Activated naive CD8-positive, alpha-beta T cell (primary cell): ENCODE measurements around the gene DMAC2.
A peak's percentile ranks its signal among the peaks of the same experiment; 100 is the strongest.

Experiments used
- H3K27ac Mint-ChIP-seq: one replicate; pipeline ENCODE4 v1.8.0; 2021; ENCODE audit warnings: mixed read lengths
- H3K27me3 Mint-ChIP-seq: one replicate; pipeline ENCODE4 v1.8.0; 2021; ENCODE audit warnings: mixed read lengths
- H3K36me3 Mint-ChIP-seq: one replicate; pipeline ENCODE4 v1.8.0; 2021; ENCODE audit warnings: mixed read lengths
- H3K4me1 Mint-ChIP-seq: one replicate; pipeline ENCODE4 v1.8.0; 2021; ENCODE audit warnings: low read depth, mixed read lengths
- H3K4me3 Mint-ChIP-seq: one replicate; pipeline ENCODE4 v1.8.0; 2021; ENCODE audit warnings: mild to moderate bottlenecking, mixed read lengths
- H3K9me3 Mint-ChIP-seq: one replicate; pipeline ENCODE4 v1.8.0; 2021; ENCODE audit warnings: low read depth, mixed read lengths

The DMAC2 gene

GRCh38 chr19:41431426-41432386 is 8.0 kb downstream of the DMAC2 start:
- Mint-ChIP-seq H3K9me3 (no peaks in the 10 kb centered on the region), H3K4me3 (no peak overlapping the region), H3K27ac (no peak overlapping the region)

GRCh38 chr19:41430922-41431321 is 8.8 kb downstream of the DMAC2 start:
- no peaks in the 10 kb centered on the region for H3K9me3 Mint-ChIP-seq
- no peak overlapping the region for H3K27ac Mint-ChIP-seq
- peaks cover 4% of the 10 kb centered on the region for H3K36me3 Mint-ChIP-seq
- peaks cover 24% of the 10 kb centered on the region for H3K4me1 Mint-ChIP-seq
- H3K27me3 Mint-ChIP-seq: no peaks in the 10 kb centered on the region
- H3K4me3 Mint-ChIP-seq: no peak overlapping the region

More at GRCh38 chr19:41431426-41432386, 8.0 kb downstream of the DMAC2 start:
- Mint-ChIP-seq H3K36me3 (peaks cover 4% of the 10 kb centered on the region), H3K27me3 (no peaks in the 10 kb centered on the region), H3K4me1 (peaks cover 24% of the 10 kb centered on the region)

GRCh38 chr19:41428481-41428859 is 11.2 kb downstream of the DMAC2 start:
- H3K4me1 Mint-ChIP-seq: peaks cover 24% of the 10 kb centered on the region
- peaks cover 4% of the 10 kb centered on the region for H3K36me3 Mint-ChIP-seq
- H3K4me3 Mint-ChIP-seq: peak overlapping the region; percentile 35
- H3K9me3 Mint-ChIP-seq: no peaks in the 10 kb centered on the region
- H3K27ac Mint-ChIP-seq: peak overlapping the region; percentile 58
- H3K27me3 Mint-ChIP-seq: no peaks in the 10 kb centered on the region

DNA sequence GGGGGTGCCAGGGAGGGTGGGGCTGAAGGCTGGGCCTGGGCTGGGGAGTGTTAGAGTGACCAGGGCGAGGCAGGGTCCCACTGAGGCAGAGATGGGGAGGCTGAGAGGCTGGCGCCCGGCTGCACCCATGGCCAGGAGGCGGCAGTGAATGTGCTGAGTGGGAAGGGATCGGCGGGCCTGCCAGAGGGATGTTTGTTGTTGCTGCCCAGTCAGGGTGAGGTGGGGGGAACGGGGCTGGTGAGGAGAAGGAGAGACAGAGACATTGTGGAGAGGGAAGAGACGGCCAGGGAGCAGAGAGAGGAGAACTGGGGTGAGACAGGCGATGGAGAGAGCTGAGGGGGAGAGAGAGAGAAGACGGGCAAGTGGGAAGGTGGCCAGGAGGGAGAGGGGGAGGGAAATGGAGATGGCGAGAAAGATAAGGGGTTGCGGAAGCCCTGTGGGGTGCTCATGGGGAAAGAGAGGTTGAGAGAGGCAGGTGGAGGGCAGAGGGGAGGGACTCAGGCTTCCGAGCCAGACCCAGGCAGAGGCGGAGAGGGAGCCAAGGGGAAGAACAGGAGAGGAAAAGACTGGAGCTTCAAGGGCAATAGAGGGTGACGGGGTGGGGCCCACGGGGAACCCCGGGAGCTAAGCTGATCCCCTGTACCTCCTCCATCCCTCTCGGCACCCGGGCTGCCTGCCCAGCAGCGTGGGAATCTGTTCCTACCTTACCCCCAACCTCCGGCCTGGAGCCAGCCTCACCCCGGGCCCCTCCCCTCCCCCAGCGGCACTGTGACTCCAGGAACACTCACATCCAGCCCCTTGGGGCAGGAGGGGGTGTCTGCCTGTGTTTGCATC is 11.8 kb downstream of the DMAC2 start:
- Mint-ChIP-seq H3K4me3 (peak overlapping the region; percentile 82), H3K9me3 (no peaks in the 10 kb centered on the region), H3K4me1 (peaks cover 24% of the 10 kb centered on the region), H3K36me3 (peaks cover 4% of the 10 kb centered on the region), H3K27ac (peak overlapping the region; percentile 83), H3K27me3 (no peaks in the 10 kb centered on the region)

DNA sequence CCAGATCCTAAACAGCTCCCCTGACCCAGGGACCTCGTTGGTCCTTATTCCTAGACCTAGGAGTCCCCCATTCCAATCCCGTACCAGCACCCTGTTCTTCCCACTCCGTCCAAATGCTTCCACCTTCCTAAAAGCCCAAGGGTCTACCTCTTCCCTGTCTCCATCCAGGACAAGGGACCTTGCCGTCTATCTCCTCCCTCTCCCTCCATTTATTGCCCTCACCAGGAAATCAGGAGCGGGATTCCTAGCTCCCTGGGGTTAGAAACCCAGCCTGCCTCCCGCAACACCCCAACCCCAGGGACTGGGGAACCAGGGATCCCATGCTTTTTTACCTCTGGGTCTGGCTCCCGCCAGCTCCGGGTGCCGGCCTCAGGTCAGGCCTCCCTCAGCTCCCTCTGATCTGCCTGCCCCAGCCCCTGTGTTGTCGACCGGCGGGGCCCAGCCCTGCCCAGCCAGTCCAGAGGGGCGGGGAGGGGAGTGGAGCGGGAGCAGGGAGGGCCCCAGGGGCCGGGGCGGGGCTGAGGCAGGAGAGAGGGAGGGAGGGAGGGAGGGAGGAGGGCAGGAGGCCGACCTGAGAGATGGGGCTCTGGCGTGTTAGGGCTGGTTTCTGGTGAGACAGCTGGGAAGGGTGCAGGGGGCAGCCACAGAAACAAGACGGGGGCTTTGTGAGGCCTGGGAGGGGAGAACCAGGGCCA is 12.6 kb downstream of the DMAC2 start, which contains the start of gene B3GNT8:
Gene B3GNT8 (minus strand): TSS at position 423 of the 695 bp plus-strand sequence. CDS start 596 bp downstream, outside the sequence.
- peak within 1 kb of the TSS; percentile 82 for H3K4me3 Mint-ChIP-seq
- peaks cover 24% of the 10 kb centered on the region for H3K4me1 Mint-ChIP-seq
- no peaks in the 10 kb centered on the region for H3K36me3 Mint-ChIP-seq
- peak within 1 kb of the TSS; percentile 83 for H3K27ac Mint-ChIP-seq
- no peaks in the 10 kb centered on the region for H3K27me3 Mint-ChIP-seq
- H3K9me3 Mint-ChIP-seq: no peaks in the 10 kb centered on the region

GRCh38 chr19:41426116-41426841 is 13.4 kb downstream of the DMAC2 start:
- Mint-ChIP-seq H3K27ac (peak overlapping the region; percentile 46), H3K27me3 (no peaks in the 10 kb centered on the region), H3K4me1 (peaks cover 24% of the 10 kb centered on the region), H3K9me3 (no peaks in the 10 kb centered on the region), H3K36me3 (no peaks in the 10 kb centered on the region), H3K4me3 (no peak overlapping the region)

DNA sequence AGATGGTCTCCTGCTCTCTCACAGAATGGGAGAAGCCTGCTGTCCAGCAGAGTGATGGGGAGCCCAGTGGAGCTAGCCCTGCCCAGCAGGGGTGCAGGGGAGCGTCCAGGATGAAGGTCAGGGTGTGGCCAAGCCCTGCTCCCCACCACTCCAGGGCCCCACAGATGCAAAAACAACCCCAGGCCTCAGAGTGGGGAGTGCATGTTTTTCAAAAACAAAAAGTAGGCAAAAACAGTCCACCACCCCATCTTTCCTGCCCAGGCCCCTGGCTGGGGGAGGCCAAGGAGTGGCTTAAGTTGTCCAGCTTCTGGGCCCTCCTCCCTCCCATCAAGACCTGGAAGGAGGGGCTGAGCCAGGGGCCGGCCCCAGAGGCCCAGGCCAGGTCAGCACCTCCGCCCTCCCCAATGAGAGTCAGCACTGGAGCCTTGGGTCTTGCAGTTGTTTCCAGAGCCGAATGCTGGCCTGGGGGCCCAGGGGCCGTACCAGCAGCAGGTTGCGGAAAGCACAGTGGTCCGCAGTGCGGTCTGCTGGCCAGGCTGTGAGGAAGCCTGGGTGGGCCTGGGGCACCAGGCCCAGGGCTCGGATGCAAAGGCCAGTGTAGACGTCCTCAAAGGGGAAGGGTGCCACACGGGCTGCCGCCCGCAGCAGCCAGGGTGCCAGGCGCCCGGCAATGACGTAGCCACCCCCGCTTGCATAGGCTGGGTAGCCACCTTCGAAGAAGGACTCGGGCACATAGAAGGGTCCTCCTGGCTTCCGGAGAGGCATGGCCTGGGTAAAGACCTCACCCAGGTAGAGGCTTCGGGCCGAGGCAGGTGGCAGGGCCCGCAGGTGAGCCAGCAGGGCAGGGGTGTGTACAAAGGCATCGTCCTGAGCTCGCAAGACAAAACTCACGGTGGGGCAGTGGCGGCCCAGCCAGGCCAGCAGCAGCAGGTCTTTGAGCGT is 14.3 kb downstream of the DMAC2 start:
- Mint-ChIP-seq H3K27ac (peak overlapping the region; percentile 46), H3K4me3 (no peak overlapping the region), H3K4me1 (peaks cover 21% of the 10 kb centered on the region), H3K27me3 (no peaks in the 10 kb centered on the region), H3K36me3 (no peaks in the 10 kb centered on the region), H3K9me3 (no peaks in the 10 kb centered on the region)

- H3K4me1 Mint-ChIP-seq: peaks cover 21% of the 10 kb centered on the region
- H3K27ac Mint-ChIP-seq: no peak overlapping the region
- no peaks in the 10 kb centered on the region for H3K36me3 Mint-ChIP-seq
- no peaks in the 10 kb centered on the region for H3K27me3 Mint-ChIP-seq
- no peaks in the 10 kb centered on the region for H3K9me3 Mint-ChIP-seq
- no peak overlapping the region for H3K4me3 Mint-ChIP-seq
Observed at GRCh38 chr19:41424335-41425173, 15.2 kb downstream of the DMAC2 start.

GRCh38 chr19:41422955-41423354 is 16.8 kb downstream of the DMAC2 start:
- H3K4me1 Mint-ChIP-seq: peaks cover 11% of the 10 kb centered on the region
- no peaks in the 10 kb centered on the region for H3K27me3 Mint-ChIP-seq
- no peak overlapping the region for H3K27ac Mint-ChIP-seq
- H3K36me3 Mint-ChIP-seq: no peaks in the 10 kb centered on the region
- no peak overlapping the region for H3K4me3 Mint-ChIP-seq
- no peaks in the 10 kb centered on the region for H3K9me3 Mint-ChIP-seq

DNA sequence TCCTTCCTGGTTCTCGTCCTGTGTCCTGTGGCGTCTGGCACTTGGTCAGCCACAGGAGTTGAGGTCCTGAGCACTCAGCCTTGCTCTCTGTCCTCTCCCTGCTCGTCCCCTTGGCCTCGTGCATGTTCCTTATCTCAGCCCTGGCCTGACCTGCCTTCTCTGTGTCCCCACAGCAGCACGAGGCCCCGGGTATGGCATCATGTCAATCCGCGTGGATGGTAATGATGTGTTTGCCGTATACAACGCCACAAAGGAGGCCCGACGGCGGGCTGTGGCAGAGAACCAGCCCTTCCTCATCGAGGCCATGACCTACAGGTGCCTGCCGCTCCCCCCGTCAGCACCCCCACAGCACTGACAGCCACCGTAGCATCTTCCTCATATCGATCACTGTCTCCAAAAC is 17.3 kb downstream of the DMAC2 start:
- H3K9me3 Mint-ChIP-seq: no peaks in the 10 kb centered on the region
- H3K27ac Mint-ChIP-seq: no peak overlapping the region
- no peaks in the 10 kb centered on the region for H3K36me3 Mint-ChIP-seq
- H3K4me3 Mint-ChIP-seq: no peak overlapping the region
- H3K4me1 Mint-ChIP-seq: peaks cover 6% of the 10 kb centered on the region
- no peaks in the 10 kb centered on the region for H3K27me3 Mint-ChIP-seq

GRCh38 chr19:41421973-41422372 is 17.7 kb downstream of the DMAC2 start:
- Mint-ChIP-seq H3K27me3 (no peaks in the 10 kb centered on the region), H3K27ac (no peak overlapping the region), H3K4me1 (peaks cover 4% of the 10 kb centered on the region), H3K36me3 (no peaks in the 10 kb centered on the region), H3K9me3 (no peaks in the 10 kb centered on the region), H3K4me3 (no peak overlapping the region)

DNA sequence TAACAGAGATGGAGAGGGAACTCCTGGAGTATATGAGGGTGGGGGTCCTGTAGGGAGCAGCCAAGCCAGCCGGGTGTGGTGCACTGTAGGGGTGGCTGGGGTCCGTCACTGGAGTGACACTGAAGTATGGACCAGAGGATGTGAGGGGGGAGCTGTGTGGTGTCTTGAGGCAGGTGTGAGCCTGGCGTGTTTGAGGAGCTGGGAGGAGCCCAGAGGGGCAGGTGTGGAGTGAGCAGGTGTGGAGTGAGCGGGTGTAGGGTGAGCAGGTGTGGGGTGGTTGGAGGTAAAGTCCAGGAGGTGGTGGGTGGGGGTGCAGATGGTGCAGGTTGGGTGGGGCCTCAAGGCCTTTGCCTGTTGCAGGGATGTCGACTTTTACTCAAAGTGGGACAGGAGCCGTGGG is 18.4 kb downstream of the DMAC2 start:
- no peaks in the 10 kb centered on the region for H3K27me3 Mint-ChIP-seq
- H3K27ac Mint-ChIP-seq: no peak overlapping the region
- no peaks in the 10 kb centered on the region for H3K36me3 Mint-ChIP-seq
- H3K4me1 Mint-ChIP-seq: peaks cover 2% of the 10 kb centered on the region
- H3K4me3 Mint-ChIP-seq: no peak overlapping the region
- no peaks in the 10 kb centered on the region for H3K9me3 Mint-ChIP-seq
